ENCODE results near the gene TMEM175.
"Not testable (repeated sequence)": the region's sequence is repeated elsewhere in the genome, so short reads cannot be mapped to it uniquely, and the experiment has no call there.

Gene TMEM175

GRCh38 chr4:917992-918391, 14.3 kb upstream of the TMEM175 start:
- DNase-seq = no peak

GRCh38 chr4:918591-918990, 13.7 kb upstream of the TMEM175 start:
- not testable (repeated sequence) for DNase-seq

DNA sequence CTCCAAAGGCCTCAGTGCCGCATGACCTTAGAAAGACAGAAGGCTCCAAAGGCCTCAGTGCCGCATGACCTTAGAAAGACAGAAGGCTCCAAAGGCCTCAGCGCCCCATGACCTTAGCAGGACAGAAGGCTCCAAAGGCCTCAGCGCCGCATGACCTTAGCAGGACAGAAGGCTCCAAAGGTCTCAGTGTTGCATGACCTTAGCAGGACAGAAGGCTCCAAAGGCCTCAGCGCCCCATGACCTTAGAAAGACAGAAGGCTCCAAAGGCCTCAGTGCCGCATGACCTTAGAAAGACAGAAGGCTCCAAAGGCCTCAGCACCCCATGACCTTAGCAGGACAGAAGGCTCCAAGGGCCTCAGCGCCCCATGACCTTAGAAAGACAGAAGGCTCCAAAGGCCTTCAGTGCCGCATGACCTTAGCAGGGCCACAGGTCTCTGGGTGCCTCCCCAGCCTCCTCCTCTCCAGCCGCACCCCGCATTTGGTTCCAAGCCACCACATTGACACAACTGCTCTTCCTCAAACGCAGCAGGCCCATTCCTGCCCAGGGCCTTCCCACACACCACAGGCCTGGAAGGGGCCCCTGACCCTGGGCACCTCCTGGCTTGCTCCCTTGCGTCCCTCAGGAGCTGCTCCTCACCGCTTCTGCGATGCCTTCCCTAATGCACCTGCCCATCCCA, 13.1 kb upstream of the TMEM175 start:
- not testable (repeated sequence) for DNase-seq

GRCh38 chr4:921830-922331, 10.4 kb upstream of the TMEM175 start:
- peak; percentile 23 for DNase-seq

DNA sequence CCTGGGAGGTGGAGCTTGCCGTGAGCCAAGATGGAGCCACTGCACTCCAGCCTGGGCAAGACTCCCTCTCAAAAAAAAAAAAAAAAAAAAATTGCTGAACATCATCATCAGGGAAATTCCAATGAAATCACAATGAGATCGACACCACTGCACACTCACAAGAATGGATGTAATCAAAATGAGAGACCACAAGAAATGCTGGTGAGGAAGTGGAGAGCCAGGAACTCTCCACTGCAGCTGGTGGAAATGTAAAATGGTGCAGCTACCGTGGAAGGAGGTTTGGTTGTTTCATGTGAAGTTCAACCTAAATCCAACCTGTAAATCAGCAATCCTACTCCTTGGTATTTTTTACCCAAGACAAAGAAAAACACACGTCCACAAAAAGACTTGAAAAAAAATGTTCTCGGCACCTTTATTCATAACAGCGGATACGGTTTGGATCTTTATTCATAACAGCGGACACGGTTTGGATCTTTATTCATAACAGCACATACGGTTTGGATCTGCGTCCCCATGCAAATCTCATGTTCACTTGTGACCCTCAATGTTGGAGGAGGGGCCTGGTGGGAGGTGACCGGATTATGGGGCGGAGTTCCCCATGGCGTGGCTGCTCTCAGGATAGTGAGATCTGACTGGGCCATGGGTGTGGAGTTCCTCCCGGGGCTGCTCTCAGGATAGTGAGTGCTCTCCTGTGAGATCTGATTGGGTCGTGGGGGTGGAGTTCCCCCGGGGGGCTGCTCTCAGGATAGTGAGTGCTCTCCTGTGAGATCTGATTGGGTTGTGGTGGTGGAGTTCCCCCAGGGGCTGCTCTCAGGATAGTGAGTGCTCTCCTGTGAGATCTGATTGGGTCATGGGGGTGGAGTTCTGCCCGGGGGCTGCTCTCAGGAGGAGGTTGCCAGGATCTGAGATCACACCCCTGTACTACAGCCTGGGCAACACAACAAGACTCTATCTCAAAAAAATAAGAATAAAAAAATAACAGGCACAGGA, 7.9 kb upstream of the TMEM175 start:
- DNase-seq = peak; percentile 24

DNA sequence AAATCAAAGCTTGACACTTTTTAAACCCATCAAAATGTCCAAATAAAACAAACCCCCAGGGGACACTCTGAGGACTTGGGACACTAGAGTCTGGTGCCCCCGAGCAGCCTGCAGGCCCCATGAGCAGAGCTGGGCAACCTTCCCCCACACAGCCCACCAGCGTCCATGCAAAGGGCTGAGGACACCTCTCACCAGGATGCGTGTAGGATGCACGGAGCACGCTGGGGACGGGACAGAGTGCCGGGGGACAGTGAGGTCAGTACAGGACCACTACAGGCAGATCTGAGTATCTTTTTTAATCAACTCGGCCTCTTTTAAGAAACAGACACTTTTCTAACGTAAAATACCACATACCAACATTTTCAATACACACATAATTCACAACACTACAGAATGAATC, 7.1 kb upstream of the TMEM175 start:
- DNase-seq = no peak

DNA sequence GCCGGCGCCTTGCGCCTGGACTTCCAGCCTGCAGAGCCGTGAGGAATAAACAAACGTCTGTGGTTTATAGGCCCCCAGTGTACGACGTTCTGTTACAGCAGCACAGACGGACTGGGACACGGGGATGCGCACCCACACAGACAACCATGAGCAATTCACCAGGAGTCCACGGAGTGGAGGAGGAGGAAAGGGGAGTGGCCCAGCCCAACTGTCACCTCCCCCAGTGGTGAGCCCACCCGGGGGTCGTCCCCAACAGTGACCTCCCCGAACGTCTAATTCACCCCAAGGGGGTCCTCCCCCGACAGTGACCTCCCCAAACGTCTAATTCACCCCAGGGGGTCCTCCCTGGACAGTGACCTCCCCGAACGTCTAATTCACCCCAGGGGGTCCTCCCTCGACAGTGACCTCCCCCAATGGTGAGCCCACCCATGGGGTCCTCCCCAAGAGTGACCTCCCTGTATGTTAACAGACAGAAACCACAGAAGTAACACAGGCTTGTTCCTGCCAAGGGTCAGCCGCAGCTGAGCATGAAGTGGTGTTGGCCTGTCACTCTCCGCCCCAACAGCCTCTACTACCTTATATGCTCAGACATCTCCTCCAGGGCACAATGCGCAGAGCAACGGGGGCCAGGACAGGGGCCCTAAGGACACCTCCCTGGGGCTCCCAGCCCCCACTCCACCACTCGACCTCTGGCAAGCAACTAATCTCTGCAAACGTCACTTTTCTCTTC, 6.3 kb upstream of the TMEM175 start:
- no peak for DNase-seq

DNA sequence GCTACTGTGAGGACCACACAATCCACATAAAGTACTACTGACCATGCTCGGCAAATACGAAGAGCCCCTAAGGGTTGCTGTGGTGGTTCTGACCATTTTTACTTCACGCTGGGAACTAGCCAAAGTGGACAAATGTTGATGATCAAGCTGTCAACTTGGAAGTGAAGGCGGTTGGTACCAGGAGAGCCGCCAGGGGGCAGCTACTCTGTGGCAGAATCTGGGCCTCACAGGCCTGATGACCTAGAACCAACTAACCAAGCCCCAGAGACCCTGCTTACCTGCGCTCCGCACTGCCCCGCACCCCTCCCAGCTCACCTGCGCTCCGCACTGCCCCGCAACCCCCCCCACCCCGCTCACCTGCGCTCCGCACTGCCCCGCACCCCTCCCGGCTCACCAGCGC, 5.7 kb upstream of the TMEM175 start:
- DNase-seq = no peak

- DNase-seq = not testable (repeated sequence)
Observed at GRCh38 chr4:927566-927965, 4.7 kb upstream of the TMEM175 start.

- DNase-seq = no peak
Observed at GRCh38 chr4:929096-929765, 3.0 kb upstream of the TMEM175 start.

DNA sequence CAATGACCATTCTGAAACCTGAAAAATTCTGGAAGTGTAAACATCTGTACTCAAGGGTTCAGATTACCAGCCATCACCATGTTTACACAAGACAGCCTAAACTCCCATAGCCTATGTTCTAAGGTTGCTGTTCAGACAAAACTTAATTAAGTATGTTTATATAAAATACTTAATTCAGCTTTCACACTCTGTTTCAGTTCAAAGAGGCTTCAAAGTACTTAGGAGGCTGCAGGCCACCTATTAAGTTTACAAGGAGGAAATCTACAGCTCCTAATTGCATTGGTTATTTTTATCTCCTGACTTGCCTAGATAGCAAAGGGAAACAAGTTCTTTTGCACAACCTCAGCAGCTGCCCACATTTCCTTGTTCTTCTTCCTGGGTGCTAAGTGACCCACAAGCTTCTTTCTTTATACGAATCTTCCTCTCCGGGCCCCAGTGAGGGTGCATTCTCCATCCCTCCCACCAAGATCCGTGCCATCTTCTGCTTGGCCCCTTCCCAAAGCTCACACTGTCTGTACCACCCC, 2.2 kb upstream of the TMEM175 start:
- DNase-seq = no peak

DNA sequence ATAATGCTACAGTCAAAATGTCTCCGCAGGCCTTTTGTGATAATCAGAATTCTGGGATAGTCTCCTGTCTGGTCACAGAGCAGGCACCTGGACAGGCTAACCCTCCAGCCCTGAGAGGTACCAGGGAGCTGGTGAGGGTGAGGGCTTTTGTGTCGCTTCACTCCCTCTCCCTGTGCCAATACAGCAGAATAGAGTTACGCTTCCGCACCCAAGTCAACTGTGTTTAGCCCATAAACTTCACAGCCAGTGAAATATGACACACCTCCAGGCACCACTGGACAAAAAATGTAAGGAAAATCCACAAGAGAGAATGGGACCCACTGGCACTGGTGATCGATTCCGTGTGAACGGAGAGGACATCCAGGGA, 1.4 kb upstream of the TMEM175 start:
- DNase-seq = no peak

DNA sequence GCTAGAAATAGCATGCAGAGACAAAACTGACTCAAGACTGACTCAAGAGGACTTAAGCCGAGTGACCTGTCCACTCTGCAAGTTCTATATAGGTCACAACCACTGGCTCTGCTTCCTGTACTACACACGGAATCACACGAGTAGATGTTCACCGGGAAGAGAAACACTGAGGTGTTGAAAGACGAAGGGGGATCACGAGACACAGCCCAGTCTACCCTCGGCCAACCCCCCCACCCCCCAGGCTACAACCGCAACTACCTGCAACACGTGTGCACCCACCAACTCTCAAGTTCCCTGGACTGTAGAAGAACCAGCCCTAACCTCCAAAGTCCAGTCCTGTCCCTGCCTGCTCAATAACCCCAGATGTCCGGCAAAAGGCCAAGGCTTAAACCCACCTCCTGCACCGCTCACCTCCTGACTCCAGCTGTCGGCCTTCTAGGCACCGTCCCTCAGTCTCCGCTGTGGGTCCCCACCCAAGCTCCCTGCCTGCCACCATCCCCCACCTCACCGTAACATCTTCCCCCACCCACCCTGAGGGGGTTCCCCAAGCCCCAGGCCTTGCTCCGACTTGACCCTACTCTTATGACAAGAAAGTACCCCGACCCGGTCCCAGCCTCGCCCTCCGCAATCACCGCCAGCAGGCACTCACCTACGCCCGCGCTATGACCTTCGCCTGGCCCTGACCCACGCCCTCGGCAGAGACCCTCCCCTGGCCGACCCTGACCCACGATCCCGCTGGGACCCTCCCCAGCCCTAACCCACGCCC, 883 bp upstream of the TMEM175 start:
- peak; percentile 8 for DNase-seq

DNA sequence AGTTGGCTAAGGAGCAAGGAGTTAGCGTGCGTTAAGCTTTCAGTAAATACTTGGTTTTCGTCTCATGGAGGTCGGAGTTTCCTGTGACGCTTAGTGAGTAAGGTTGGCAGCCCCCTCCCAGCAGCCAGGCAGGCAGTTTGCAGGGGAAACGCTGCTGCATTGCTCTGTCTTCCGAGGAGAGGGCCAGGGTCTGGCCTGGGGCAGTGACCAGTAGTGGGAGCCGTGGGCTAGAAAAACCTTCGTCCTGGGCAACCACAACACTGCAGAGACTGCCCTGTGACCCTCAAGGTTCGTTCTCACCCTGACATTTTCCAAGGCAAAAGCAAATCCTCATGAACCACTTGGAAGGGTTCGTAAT, 432 bp downstream of the TMEM175 start:
- no peak for DNase-seq

- DNase-seq = not testable (repeated sequence)
Observed at GRCh38 chr4:939508-939907, 7.2 kb downstream of the TMEM175 start.

DNA sequence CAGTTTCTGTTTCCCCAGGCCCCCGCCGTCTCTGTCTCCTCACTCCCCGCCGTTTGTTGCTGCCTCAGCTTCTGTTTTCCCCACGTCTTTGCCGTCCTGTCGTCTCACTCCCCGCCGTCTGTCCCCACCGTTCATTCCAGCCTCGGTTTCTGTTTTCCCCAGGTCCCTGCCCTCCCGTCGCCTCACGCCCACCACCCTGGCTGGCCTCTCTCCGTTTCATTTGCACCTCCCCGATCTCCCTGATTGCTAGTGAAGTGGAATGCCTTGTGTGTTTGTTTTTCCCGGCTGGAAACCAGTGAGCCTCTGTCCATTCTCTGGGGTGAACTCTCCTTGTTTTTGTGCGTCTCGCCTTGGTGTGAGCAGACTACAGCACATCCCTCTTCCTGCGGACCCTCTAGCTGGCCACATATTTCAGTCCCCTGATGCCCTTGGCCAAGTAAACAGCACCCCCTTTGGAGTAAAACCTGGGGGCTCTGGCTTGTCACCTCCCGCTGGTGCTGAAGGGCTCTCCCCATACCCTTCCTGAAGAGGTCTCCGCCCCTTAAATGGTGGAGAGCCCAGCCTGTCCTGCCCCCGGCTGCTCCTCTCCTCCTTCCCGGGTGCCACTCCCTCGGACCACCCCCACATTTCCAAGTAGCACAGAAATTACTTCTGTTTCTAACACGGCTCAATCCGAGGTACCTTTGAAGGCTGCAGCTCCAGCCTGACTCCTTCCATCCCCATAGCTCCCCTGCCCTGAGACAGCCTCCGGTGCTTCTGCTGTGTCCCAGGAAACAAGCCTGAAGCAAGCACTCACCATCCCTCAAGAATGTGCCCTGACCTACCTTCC, 13.2 kb downstream of the TMEM175 start:
- no peak for DNase-seq

DNA sequence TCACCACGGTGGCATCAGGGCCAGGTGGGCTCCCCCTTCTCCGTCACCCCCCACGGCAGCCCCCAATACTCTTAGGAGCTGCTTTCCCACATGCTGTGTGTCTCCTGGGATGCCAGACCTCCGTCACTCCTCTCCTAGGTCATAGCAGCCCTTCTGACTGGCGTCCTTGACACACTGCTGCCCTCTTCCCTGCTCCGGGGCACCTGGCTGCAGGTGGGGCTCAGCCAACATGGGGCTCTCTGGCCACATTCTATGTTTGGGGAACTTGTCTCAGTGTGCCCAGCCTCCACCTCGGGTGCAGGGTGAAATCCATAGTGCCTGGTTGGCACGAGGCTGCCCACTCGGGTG, 13.8 kb downstream of the TMEM175 start:
- no peak for DNase-seq

DNA sequence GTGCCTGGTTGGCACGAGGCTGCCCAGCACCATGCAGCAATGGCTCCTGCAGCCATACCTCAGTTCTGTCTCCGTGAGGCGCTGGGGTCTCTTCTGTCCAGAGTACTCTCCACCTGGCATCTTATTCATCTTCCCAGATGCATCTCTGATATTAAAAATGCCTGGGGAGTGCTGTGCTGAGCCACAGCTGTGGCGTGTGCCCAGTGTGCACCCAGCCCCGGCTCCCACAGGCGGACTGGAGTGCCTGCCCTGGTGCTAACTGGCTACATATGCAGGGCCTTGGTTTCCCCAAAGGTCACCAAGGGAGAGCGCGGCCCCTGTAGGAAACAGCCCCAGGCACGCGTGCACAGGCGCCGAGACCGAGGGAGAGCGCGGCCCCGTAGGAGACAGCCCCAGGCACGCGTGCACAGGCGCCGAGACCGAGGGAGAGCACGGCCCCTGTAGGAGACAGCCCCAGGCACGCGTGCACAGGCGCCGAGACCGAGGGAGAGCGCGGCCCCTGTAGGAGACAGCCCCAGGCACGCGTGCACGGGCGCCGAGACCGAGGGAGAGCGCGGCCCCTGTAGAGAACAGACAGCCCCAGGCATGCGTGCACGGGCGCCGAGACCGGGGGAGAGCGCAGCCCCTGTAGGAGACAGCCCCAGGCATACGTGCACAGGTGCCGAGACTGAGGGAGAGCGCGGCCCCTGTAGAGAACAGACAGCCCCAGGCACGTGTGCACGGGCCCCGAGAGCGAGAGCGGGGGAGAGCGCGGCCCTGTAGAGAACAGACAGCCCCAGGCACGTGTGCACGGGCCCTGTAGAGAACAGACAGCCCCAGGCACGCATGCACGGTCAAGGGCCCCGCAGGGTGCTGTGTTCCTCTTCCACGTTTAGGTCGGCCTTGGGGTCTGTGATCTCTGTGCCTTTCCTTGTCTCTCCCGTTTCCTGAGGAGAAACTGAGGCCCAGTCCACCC, 14.5 kb downstream of the TMEM175 start:
- no peak for DNase-seq

- DNase-seq = no peak
Observed at GRCh38 chr4:947491-947971, 15.3 kb downstream of the TMEM175 start.
